Endothelial cell of umbilical vein (primary cell): ENCODE measurements around the gene ZNF346. TPM values are rescaled to one million over a fixed set of nuclear protein-coding genes. Genes with fewer than 3 reads are reported as not detected.

Experiments
- BruUV-seq: library from RNA; stranded (reverse); fragments of 400-500 nt; replicated peaks from 2 replicates; lab custom pipeline; 2021; lab: Mats Ljungman, UMichigan
- CTCF ChIA-PET: fragments of 300-600, 350-600 bp; sonication (Branson Sonifier 250); formaldehyde crosslinking; loops from one replicate; lab custom pipeline; 2021; ENCODE audit warnings: antibody characterized with exemption, inconsistent platforms; lab: Charles Lee
- POLR2A ChIA-PET: fragments of 300-600, 350-600 bp; sonication (Branson Sonifier 250); formaldehyde crosslinking; loops from one replicate; lab custom pipeline; 2021; ENCODE audit warnings: antibody characterized with exemption, inconsistent platforms; lab: Charles Lee
- DNase-seq: peaks from one replicate; pipeline ENCODE4 v3.0.0-alpha.2; 2011; ENCODE audit warnings: low read depth, low spot score
- FAIRE-seq: peaks from 2 replicates; lab custom pipeline; 2011; peaks lifted over from hg19 to GRCh38; lab: Jason Lieb, UNC
- H2AFZ ChIP-seq: 2 replicates; pipeline ENCODE4 v1.6.0; 2012; ENCODE audit warnings: low read depth, low read length, control low read depth, inconsistent platforms
- H3K27ac ChIP-seq: 2 replicates; pipeline ENCODE4 v1.5.1; 2011; ENCODE audit warnings: low read depth, mild to moderate bottlenecking, control low read depth, low read length, moderate library complexity; ENCODE audit not compliant: insufficient read depth
- H3K27me3 ChIP-seq, 2 experiments: 2 replicates each; pipeline versions ENCODE4 v1.6.0 to v1.6.1; 2011; ENCODE audit warnings: low read length in 2 of 2, mixed read lengths in 1 of 2; ENCODE audit not compliant: control insufficient read depth in 2 of 2, insufficient read depth in 2 of 2
- H3K36me3 ChIP-seq, 2 experiments: 2 replicates in 1 of 2; 3 replicates in 1 of 2; pipeline ENCODE4 v1.5.1; 2011; ENCODE audit warnings: low read length in 2 of 2, mild to moderate bottlenecking in 1 of 2, moderate library complexity in 1 of 2; ENCODE audit not compliant: control insufficient read depth in 2 of 2, insufficient read depth in 2 of 2; ENCODE audit errors: extremely low read depth in 1 of 2
- H3K4me1 ChIP-seq: 3 replicates; pipeline ENCODE4 v1.5.1; 2011; ENCODE audit warnings: mild to moderate bottlenecking, low read length; ENCODE audit not compliant: control insufficient read depth, insufficient read depth; ENCODE audit errors: extremely low read depth
- H3K4me2 ChIP-seq: 2 replicates; pipeline ENCODE4 v1.6.1; 2011; ENCODE audit warnings: low read length, control low read depth, mixed read lengths; ENCODE audit not compliant: insufficient read depth
- H3K4me3 ChIP-seq, 3 experiments: fragments of 200-600 bp in 1 of 3; sonication (generic), shearing (Covaris generic) in 1 of 3; replicated peaks in 1 of 3; 2 replicates each; pipeline ENCODE4 v1.5.1; 2011 to 2016; ENCODE audit warnings: control low read depth in 3 of 3, low read length in 3 of 3, mild to moderate bottlenecking in 2 of 3, inconsistent platforms in 1 of 3, low read depth in 1 of 3, moderate library complexity in 1 of 3; ENCODE audit not compliant: insufficient read depth in 1 of 3
- H3K79me2 ChIP-seq: 2 replicates; pipeline ENCODE4 v1.6.0; 2012; ENCODE audit warnings: low read length, inconsistent platforms; ENCODE audit not compliant: control insufficient read depth, insufficient read depth
- H3K9ac ChIP-seq: replicated peaks from 2 replicates; pipeline ENCODE3; 2011; ENCODE audit warnings: low read length, control low read depth; ENCODE audit not compliant: insufficient read depth; ENCODE audit errors: extremely low read depth
- H3K9me1 ChIP-seq: replicated peaks from 3 replicates; pipeline ENCODE4 v1.6.0; 2011; ENCODE audit warnings: mild to moderate bottlenecking, low read length; ENCODE audit not compliant: control insufficient read depth, insufficient read depth; ENCODE audit errors: extremely low read depth
- H3K9me3 ChIP-seq: replicated peaks from 2 replicates; pipeline ENCODE4 v1.5.1; 2012; ENCODE audit warnings: low read length, inconsistent platforms; ENCODE audit not compliant: control insufficient read depth, insufficient read depth
- H4K20me1 ChIP-seq: replicated peaks from 2 replicates; pipeline ENCODE3; 2011; ENCODE audit warnings: mild to moderate bottlenecking, low read length; ENCODE audit not compliant: control insufficient read depth, insufficient read depth; ENCODE audit errors: extremely low read depth
- EZH2 ChIP-seq: IDR thresholded peaks from 2 replicates; pipeline ENCODE4 v1.6.1; 2012; ENCODE audit warnings: borderline replicate concordance, low read depth, mild to moderate bottlenecking, moderate library complexity, low read length, inconsistent platforms; ENCODE audit not compliant: severe bottlenecking
- GATA2 ChIP-seq: IDR thresholded peaks from 2 replicates; pipeline ENCODE4 v1.7.0; 2011; ENCODE audit warnings: low read depth, mild to moderate bottlenecking, moderate library complexity, mixed read lengths, low read length; ENCODE audit not compliant: insufficient read length, insufficient read depth
- JUN ChIP-seq: IDR thresholded peaks from 2 replicates; pipeline ENCODE4 v1.6.1; 2011; ENCODE audit warnings: borderline replicate concordance, low read depth; ENCODE audit not compliant: insufficient read length, insufficient read depth
- MYC ChIP-seq: IDR thresholded peaks from one replicate; pipeline ENCODE4 v1.6.1; 2011; ENCODE audit warnings: mild to moderate bottlenecking, low read depth, low read length
- POLR2A ChIP-seq: IDR thresholded peaks from 2 replicates; pipeline ENCODE4 v1.6.1; 2012; ENCODE audit warnings: low read depth, mild to moderate bottlenecking, control low read depth, low read length
- dilution Hi-C: fragments of 300-500 bp; cut with MboI; formaldehyde crosslinking; loops from one replicate; pipeline ENCODE4 v1.15.0; 2019; ENCODE audit warnings: low sequenced_read_pairs; ENCODE audit not compliant: extremely low pct_ligation_motif_present
- intact Hi-C: fragments of 100-400 bp; cut with micrococcal nuclease; formaldehyde crosslinking; loops from one replicate; pipeline ENCODE4 v1.10.0; 2022
- polyA plus RNA-seq, 4 experiments: library from polyadenylated mRNA; depleted of rRNA in 3 of 4; stranded (reverse) in 3 of 4; unstranded in 1 of 4; fragments of >200 nt; gene quantifications; 2 replicates each; pipeline versions ENCODE4 v1.2.1 to v1.2.3, GENCODE V29; 2011 to 2012; ENCODE audit warnings: missing spikeins in 1 of 4
- total RNA-seq: library from RNA; stranded (reverse); gene quantifications from 2 replicates; pipeline ENCODE4 v1.2.3, GENCODE V29; 2021
- TF ChIP-seq, protein P1 (sequence below), 2 donors: IDR thresholded peaks; 1 replicate in 1 of 2; 2 replicates in 1 of 2; pipeline ENCODE4 v1.5.1; 2011; ENCODE audit warnings: low read length in 2 of 2, mild to moderate bottlenecking in 2 of 2, moderate library complexity in 2 of 2, control low read depth in 1 of 2, inconsistent platforms in 1 of 2, low read depth in 1 of 2; ENCODE audit not compliant: insufficient read depth in 1 of 2; ENCODE audit errors: extremely low read depth in 1 of 2
- TF ChIP-seq, protein P2 (sequence below): IDR thresholded peaks from 2 replicates; pipeline ENCODE4 v1.6.1; 2011; ENCODE audit not compliant: insufficient read depth, insufficient read length

The ZNF346 gene
- total and polyA plus RNA-seq, 2 donors (not counting 3 experiments of a cell fraction or from before 2014, with no cell fraction given): 25.3 to 35.2 TPM

DNA sequence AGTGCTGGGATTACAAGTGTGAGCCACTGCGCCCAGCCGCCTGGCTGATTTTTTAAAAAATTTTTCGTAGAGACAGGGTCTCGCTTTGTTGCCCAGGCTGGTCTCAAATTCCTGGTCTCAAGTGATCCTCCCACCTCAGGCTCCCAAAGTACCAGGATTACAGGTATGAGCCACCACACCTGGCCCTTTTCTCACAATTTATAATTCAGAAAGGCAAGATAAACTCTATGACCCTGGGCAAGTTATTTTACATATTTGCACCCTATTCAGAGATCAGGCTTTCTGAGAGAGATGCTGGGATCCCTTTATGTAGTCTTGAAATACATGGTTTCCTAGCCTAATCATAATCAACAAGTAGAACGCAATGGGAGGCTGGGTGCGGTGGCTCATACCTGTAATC lies 20.6 kb downstream of the ZNF346 start:
- Histone ChIP-seq H3K27me3 (no peaks in the 10 kb centered on the region), H3K4me2 (no peak overlapping the region), H3K9me1 (no peaks in the 10 kb centered on the region), H3K9ac (no peak overlapping the region), H3K4me3 (no peak overlapping the region), H3K4me1 (peaks cover 8% of the 10 kb centered on the region), H4K20me1 (no peaks in the 10 kb centered on the region), H3K9me3 (no peaks in the 10 kb centered on the region), H3K79me2 (peaks cover 2% of the 10 kb centered on the region), H3K36me3 (peaks cover 3 to 6% of the 10 kb centered on the region in 2 experiments), H3K27ac (no peak overlapping the region), H2AFZ (no peak overlapping the region)
- TF ChIP-seq MYC: no peak
- no peak for TF ChIP-seq JUN
- TF ChIP-seq EZH2: no peak
- TF ChIP-seq POLR2A: no peak
- TF ChIP-seq GATA2: no peak
- TF ChIP-seq, protein P1, sequence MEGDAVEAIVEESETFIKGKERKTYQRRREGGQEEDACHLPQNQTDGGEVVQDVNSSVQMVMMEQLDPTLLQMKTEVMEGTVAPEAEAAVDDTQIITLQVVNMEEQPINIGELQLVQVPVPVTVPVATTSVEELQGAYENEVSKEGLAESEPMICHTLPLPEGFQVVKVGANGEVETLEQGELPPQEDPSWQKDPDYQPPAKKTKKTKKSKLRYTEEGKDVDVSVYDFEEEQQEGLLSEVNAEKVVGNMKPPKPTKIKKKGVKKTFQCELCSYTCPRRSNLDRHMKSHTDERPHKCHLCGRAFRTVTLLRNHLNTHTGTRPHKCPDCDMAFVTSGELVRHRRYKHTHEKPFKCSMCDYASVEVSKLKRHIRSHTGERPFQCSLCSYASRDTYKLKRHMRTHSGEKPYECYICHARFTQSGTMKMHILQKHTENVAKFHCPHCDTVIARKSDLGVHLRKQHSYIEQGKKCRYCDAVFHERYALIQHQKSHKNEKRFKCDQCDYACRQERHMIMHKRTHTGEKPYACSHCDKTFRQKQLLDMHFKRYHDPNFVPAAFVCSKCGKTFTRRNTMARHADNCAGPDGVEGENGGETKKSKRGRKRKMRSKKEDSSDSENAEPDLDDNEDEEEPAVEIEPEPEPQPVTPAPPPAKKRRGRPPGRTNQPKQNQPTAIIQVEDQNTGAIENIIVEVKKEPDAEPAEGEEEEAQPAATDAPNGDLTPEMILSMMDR (IDR thresholded peaks at IDR 0.05; ENCODE audit: extremely low read depth in 1 of 2, insufficient read depth in 1 of 2, low read depth in 1 of 2, low read length in 2 of 2): no peak
- TF ChIP-seq, protein P2, sequence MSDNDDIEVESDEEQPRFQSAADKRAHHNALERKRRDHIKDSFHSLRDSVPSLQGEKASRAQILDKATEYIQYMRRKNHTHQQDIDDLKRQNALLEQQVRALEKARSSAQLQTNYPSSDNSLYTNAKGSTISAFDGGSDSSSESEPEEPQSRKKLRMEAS: no peak
- no peak for FAIRE-seq
- CTCF ChIA-PET: interaction anchor here (0.6 to 2.0 kb wide), 4 partner anchors 28 to 382 kb away, joined by 4 to 16 read pairs (median 5); no protein-coding TSS in a partner anchor
- no peak for DNase-seq
- intact Hi-C loops (no loop called here), dilution Hi-C loops (no loop called here)
- BruUV-seq: no TSS peak
- POLR2A ChIA-PET: no interaction called here
